Measurements from ENCODE around the gene FOXA1. TPM values are rescaled to one million over a fixed set of nuclear protein-coding genes. Genes with fewer than 3 reads are reported as not detected.

The FOXA1 gene
- total RNA-seq, 1 experiment from 2014 or later, result 8.7 TPM

GRCh38 chr14:37580146-37580545 lies 14.9 kb downstream of the FOXA1 start:
- no peak for ATAC-seq
- no TSS peak for BruUV-seq (replicated peaks)
- POLR2A ChIA-PET, result no interaction called here
- Histone ChIP-seq H3K9me3 (ENCODE audit: control insufficient read depth, insufficient read depth, low read depth, low read length) (no peaks in the 10 kb centered on the region), H3K4me1 (ENCODE audit: control insufficient read depth, insufficient read depth, low read length) (no peaks in the 10 kb centered on the region), H3K27ac (ENCODE audit: low read length) (no peak overlapping the region), H3K27me3 (ENCODE audit: control insufficient read depth, insufficient read depth, low read length) (no peaks in the 10 kb centered on the region), H3K36me3 (ENCODE audit: control insufficient read depth, insufficient read depth, low read length) (no peaks in the 10 kb centered on the region), H3K4me3 (ENCODE audit: low read depth in 2 of 2, low read length in 2 of 2) (no peak overlapping the region)
- intact Hi-C loops (cut with micrococcal nuclease; ENCODE audit: unreplicated experiment), result no loop called here
- TF ChIP-seq POLR2AphosphoS5 (IDR thresholded peaks at IDR 0.05; ENCODE audit: low read depth, low read length) (no peak), TCF7L2 (IDR thresholded peaks at IDR 0.05; ENCODE audit: low read depth, low read length) (no peak), SIN3A (IDR thresholded peaks at IDR 0.05; ENCODE audit: borderline replicate concordance, insufficient read depth, low read depth, low read length) (no peak), REST (IDR thresholded peaks at IDR 0.05; ENCODE audit: insufficient read depth in 1 of 2, low read depth in 2 of 2, low read length in 1 of 2) (no peak)
- TF ChIP-seq, protein P1, sequence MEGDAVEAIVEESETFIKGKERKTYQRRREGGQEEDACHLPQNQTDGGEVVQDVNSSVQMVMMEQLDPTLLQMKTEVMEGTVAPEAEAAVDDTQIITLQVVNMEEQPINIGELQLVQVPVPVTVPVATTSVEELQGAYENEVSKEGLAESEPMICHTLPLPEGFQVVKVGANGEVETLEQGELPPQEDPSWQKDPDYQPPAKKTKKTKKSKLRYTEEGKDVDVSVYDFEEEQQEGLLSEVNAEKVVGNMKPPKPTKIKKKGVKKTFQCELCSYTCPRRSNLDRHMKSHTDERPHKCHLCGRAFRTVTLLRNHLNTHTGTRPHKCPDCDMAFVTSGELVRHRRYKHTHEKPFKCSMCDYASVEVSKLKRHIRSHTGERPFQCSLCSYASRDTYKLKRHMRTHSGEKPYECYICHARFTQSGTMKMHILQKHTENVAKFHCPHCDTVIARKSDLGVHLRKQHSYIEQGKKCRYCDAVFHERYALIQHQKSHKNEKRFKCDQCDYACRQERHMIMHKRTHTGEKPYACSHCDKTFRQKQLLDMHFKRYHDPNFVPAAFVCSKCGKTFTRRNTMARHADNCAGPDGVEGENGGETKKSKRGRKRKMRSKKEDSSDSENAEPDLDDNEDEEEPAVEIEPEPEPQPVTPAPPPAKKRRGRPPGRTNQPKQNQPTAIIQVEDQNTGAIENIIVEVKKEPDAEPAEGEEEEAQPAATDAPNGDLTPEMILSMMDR (IDR thresholded peaks at IDR 0.05), result no peak
- in situ Hi-C loops (cut with HindIII; ENCODE audit: low pct_unique_long_range_greater_than_20kb, low sequenced_read_pairs), result no loop called here
- CTCF ChIA-PET, result no interaction called here
- DNase-seq (ENCODE audit: low read depth, low spot score), result no peak

DNA sequence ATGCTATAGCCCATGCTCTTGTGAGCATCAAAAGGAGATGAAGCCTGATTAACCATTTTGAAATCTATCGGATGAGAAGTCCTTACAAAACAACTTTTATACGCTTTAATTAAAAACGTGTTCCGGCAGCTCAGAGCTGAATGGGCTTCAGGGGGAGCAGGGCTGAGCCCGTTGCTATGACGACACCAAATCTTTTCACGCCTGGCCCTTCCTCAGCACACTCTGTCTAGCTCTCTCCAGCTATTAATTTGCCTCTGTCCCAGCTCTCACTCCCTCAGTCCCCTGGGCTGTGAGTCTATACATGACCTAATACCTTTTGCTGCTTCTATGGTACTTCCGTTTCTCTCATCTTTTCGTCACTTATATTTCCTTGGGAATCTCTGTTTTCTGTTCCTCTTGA lies 15.8 kb downstream of the FOXA1 start:
- Histone ChIP-seq H3K4me3 (ENCODE audit: low read depth in 2 of 2, low read length in 2 of 2) (no peak overlapping the region), H3K4me1 (ENCODE audit: control insufficient read depth, insufficient read depth, low read length) (no peaks in the 10 kb centered on the region), H3K36me3 (ENCODE audit: control insufficient read depth, insufficient read depth, low read length) (no peaks in the 10 kb centered on the region), H3K27me3 (ENCODE audit: control insufficient read depth, insufficient read depth, low read length) (no peaks in the 10 kb centered on the region), H3K27ac (ENCODE audit: low read length) (no peak overlapping the region), H3K9me3 (ENCODE audit: control insufficient read depth, insufficient read depth, low read depth, low read length) (no peaks in the 10 kb centered on the region)
- ATAC-seq, result no peak
- TF ChIP-seq SIN3A (IDR thresholded peaks at IDR 0.05; ENCODE audit: borderline replicate concordance, insufficient read depth, low read depth, low read length), result no peak
- TF ChIP-seq POLR2AphosphoS5 (IDR thresholded peaks at IDR 0.05; ENCODE audit: low read depth, low read length), result no peak
- no peak for TF ChIP-seq TCF7L2 (IDR thresholded peaks at IDR 0.05; ENCODE audit: low read depth, low read length)
- TF ChIP-seq, protein P1 (IDR thresholded peaks at IDR 0.05), result no peak
- no peak for TF ChIP-seq REST (IDR thresholded peaks at IDR 0.05; ENCODE audit: insufficient read depth in 1 of 2, low read depth in 2 of 2, low read length in 1 of 2)
- BruUV-seq (replicated peaks), result no TSS peak
- POLR2A ChIA-PET, result no interaction called here
- CTCF ChIA-PET, result no interaction called here
- DNase-seq (ENCODE audit: low read depth, low spot score), result no peak
- intact Hi-C loops (cut with micrococcal nuclease; ENCODE audit: unreplicated experiment) (no loop called here), in situ Hi-C loops (cut with HindIII; ENCODE audit: low pct_unique_long_range_greater_than_20kb, low sequenced_read_pairs) (no loop called here)
